Endothelial cell of umbilical vein (primary cell): ENCODE measurements around the gene ZYX. TPM values are rescaled to one million over a fixed set of nuclear protein-coding genes. Genes with fewer than 3 reads are reported as not detected.
A peak's percentile ranks its signal among the peaks of the same experiment; 100 is the strongest.

Experiments used
- BruUV-seq: library from RNA; stranded (reverse); fragments of 400-500 nt; replicated peaks from 2 replicates; lab custom pipeline; 2021; lab: Mats Ljungman, UMichigan
- CTCF ChIA-PET: fragments of 300-600, 350-600 bp; sonication (Branson Sonifier 250); formaldehyde crosslinking; loops from one replicate; lab custom pipeline; 2021; ENCODE audit warnings: antibody characterized with exemption, inconsistent platforms; lab: Charles Lee
- POLR2A ChIA-PET: fragments of 300-600, 350-600 bp; sonication (Branson Sonifier 250); formaldehyde crosslinking; loops from one replicate; lab custom pipeline; 2021; ENCODE audit warnings: antibody characterized with exemption, inconsistent platforms; lab: Charles Lee
- DNase-seq: peaks from one replicate; pipeline ENCODE4 v3.0.0-alpha.2; 2011; ENCODE audit warnings: low read depth, low spot score
- FAIRE-seq: peaks from 2 replicates; lab custom pipeline; 2011; peaks lifted over from hg19 to GRCh38; lab: Jason Lieb, UNC
- H2AFZ ChIP-seq: 2 replicates; pipeline ENCODE4 v1.6.0; 2012; ENCODE audit warnings: low read depth, low read length, control low read depth, inconsistent platforms
- H3K27ac ChIP-seq: 2 replicates; pipeline ENCODE4 v1.5.1; 2011; ENCODE audit warnings: low read depth, mild to moderate bottlenecking, control low read depth, low read length, moderate library complexity; ENCODE audit not compliant: insufficient read depth
- H3K27me3 ChIP-seq, 2 experiments: 2 replicates each; pipeline versions ENCODE4 v1.6.0 to v1.6.1; 2011; ENCODE audit warnings: low read length in 2 of 2, mixed read lengths in 1 of 2; ENCODE audit not compliant: control insufficient read depth in 2 of 2, insufficient read depth in 2 of 2
- H3K36me3 ChIP-seq, 2 experiments: 2 replicates in 1 of 2; 3 replicates in 1 of 2; pipeline ENCODE4 v1.5.1; 2011; ENCODE audit warnings: low read length in 2 of 2, mild to moderate bottlenecking in 1 of 2, moderate library complexity in 1 of 2; ENCODE audit not compliant: control insufficient read depth in 2 of 2, insufficient read depth in 2 of 2; ENCODE audit errors: extremely low read depth in 1 of 2
- H3K4me1 ChIP-seq: 3 replicates; pipeline ENCODE4 v1.5.1; 2011; ENCODE audit warnings: mild to moderate bottlenecking, low read length; ENCODE audit not compliant: control insufficient read depth, insufficient read depth; ENCODE audit errors: extremely low read depth
- H3K4me2 ChIP-seq: 2 replicates; pipeline ENCODE4 v1.6.1; 2011; ENCODE audit warnings: low read length, control low read depth, mixed read lengths; ENCODE audit not compliant: insufficient read depth
- H3K4me3 ChIP-seq, 3 experiments: fragments of 200-600 bp in 1 of 3; sonication (generic), shearing (Covaris generic) in 1 of 3; replicated peaks in 1 of 3; 2 replicates each; pipeline ENCODE4 v1.5.1; 2011 to 2016; ENCODE audit warnings: control low read depth in 3 of 3, low read length in 3 of 3, mild to moderate bottlenecking in 2 of 3, inconsistent platforms in 1 of 3, low read depth in 1 of 3, moderate library complexity in 1 of 3; ENCODE audit not compliant: insufficient read depth in 1 of 3
- H3K79me2 ChIP-seq: 2 replicates; pipeline ENCODE4 v1.6.0; 2012; ENCODE audit warnings: low read length, inconsistent platforms; ENCODE audit not compliant: control insufficient read depth, insufficient read depth
- H3K9ac ChIP-seq: replicated peaks from 2 replicates; pipeline ENCODE3; 2011; ENCODE audit warnings: low read length, control low read depth; ENCODE audit not compliant: insufficient read depth; ENCODE audit errors: extremely low read depth
- H3K9me1 ChIP-seq: replicated peaks from 3 replicates; pipeline ENCODE4 v1.6.0; 2011; ENCODE audit warnings: mild to moderate bottlenecking, low read length; ENCODE audit not compliant: control insufficient read depth, insufficient read depth; ENCODE audit errors: extremely low read depth
- H3K9me3 ChIP-seq: replicated peaks from 2 replicates; pipeline ENCODE4 v1.5.1; 2012; ENCODE audit warnings: low read length, inconsistent platforms; ENCODE audit not compliant: control insufficient read depth, insufficient read depth
- H4K20me1 ChIP-seq: replicated peaks from 2 replicates; pipeline ENCODE3; 2011; ENCODE audit warnings: mild to moderate bottlenecking, low read length; ENCODE audit not compliant: control insufficient read depth, insufficient read depth; ENCODE audit errors: extremely low read depth
- EZH2 ChIP-seq: IDR thresholded peaks from 2 replicates; pipeline ENCODE4 v1.6.1; 2012; ENCODE audit warnings: borderline replicate concordance, low read depth, mild to moderate bottlenecking, moderate library complexity, low read length, inconsistent platforms; ENCODE audit not compliant: severe bottlenecking
- FOS ChIP-seq: IDR thresholded peaks from 2 replicates; pipeline ENCODE4 v1.6.1; 2011; ENCODE audit warnings: mild to moderate bottlenecking, low read length, moderate library complexity, borderline replicate concordance; ENCODE audit not compliant: insufficient read depth
- GATA2 ChIP-seq: IDR thresholded peaks from 2 replicates; pipeline ENCODE4 v1.7.0; 2011; ENCODE audit warnings: low read depth, mild to moderate bottlenecking, moderate library complexity, mixed read lengths, low read length; ENCODE audit not compliant: insufficient read length, insufficient read depth
- POLR2A ChIP-seq: IDR thresholded peaks from 2 replicates; pipeline ENCODE4 v1.6.1; 2012; ENCODE audit warnings: low read depth, mild to moderate bottlenecking, control low read depth, low read length
- dilution Hi-C: fragments of 300-500 bp; cut with MboI; formaldehyde crosslinking; loops from one replicate; pipeline ENCODE4 v1.15.0; 2019; ENCODE audit warnings: low sequenced_read_pairs; ENCODE audit not compliant: extremely low pct_ligation_motif_present
- intact Hi-C: fragments of 100-400 bp; cut with micrococcal nuclease; formaldehyde crosslinking; loops from one replicate; pipeline ENCODE4 v1.10.0; 2022
- polyA plus RNA-seq, 4 experiments: library from polyadenylated mRNA; depleted of rRNA in 3 of 4; stranded (reverse) in 3 of 4; unstranded in 1 of 4; fragments of >200 nt; gene quantifications; 2 replicates each; pipeline versions ENCODE4 v1.2.1 to v1.2.3, GENCODE V29; 2011 to 2012; ENCODE audit warnings: missing spikeins in 1 of 4
- total RNA-seq: library from RNA; stranded (reverse); gene quantifications from 2 replicates; pipeline ENCODE4 v1.2.3, GENCODE V29; 2021
- TF ChIP-seq, protein P1 (sequence below): IDR thresholded peaks from 2 replicates; pipeline ENCODE4 v1.6.1; 2011; ENCODE audit not compliant: insufficient read depth, insufficient read length

ZYX gene
- total and polyA plus RNA-seq, 2 donors (not counting 3 experiments of a cell fraction or from before 2014, with no cell fraction given): 196 to 545 TPM

DNA sequence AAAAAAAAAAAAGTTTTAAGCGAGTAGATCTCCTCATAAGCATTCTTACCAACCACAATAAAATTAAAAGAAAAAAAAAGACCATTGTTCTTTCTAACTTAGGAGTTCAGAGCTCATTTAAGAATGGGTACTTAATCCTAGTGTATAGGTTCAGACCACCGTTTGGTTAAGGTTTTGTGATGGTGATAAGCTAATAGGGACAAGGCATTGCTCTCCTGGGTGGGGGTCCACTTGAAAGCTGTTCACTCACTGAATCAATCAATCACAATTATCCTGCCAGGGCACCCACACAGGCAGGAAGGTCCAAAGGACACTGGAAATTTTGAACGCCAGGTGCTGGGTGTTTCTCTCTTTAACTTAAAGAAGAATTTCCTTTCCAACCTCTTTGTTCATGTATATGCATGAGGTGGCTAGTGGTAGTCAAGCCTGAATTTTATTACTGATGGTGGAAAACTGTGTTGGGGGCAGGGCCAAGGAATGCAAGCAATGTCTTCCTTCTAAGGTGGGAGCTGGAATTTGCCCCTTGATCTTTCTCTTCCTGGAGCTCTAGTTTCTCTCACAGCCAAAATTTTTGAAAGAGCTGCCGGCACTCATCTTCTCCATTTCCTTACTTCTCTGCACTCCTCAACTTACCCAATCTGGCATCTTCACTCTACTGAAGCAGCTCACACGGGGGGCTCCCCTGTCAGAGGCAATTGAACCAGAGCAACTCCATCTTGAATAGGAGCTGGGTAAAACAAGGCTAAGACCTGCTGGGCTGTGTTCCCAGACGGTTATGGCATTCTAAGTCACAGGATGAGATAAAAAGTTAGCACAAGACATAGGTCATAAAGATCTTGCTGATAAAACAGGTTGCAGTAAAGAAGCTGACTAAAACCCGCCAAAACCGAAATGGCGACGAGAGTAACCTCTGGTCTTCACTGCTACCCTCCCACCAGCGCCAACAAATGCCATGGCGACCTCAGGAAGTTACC lies 11.2 kb upstream of the ZYX start:
- DNase-seq (no peak), FAIRE-seq (no peak)
- TF ChIP-seq, protein P1, sequence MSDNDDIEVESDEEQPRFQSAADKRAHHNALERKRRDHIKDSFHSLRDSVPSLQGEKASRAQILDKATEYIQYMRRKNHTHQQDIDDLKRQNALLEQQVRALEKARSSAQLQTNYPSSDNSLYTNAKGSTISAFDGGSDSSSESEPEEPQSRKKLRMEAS: no peak
- no peak for TF ChIP-seq FOS
- no peak for TF ChIP-seq EZH2
- TF ChIP-seq GATA2: peak; percentile 33
- no peak for TF ChIP-seq POLR2A
- Histone ChIP-seq H3K4me3 (no peak overlapping the region), H3K9me1 (no peaks in the 10 kb centered on the region), H4K20me1 (no peaks in the 10 kb centered on the region), H3K4me2 (no peak overlapping the region), H3K4me1 (peaks cover 18% of the 10 kb centered on the region), H3K9me3 (no peaks in the 10 kb centered on the region), H2AFZ (no peak overlapping the region), H3K79me2 (no peaks in the 10 kb centered on the region), H3K36me3 (no peaks in the 10 kb centered on the region), H3K27me3 (peaks cover 0 to 8% of the 10 kb centered on the region in 2 experiments), H3K9ac (no peak overlapping the region), H3K27ac (no peak overlapping the region)
- intact Hi-C loops: loop anchor here (2.0 kb wide), 1 partner anchor 21 kb away; no protein-coding TSS in a partner anchor
- dilution Hi-C loops: no loop called here
- ChIA-PET POLR2A (interaction anchor here (0.6 to 1.0 kb wide), 2 partner anchors 10 to 61 kb away, joined by 3 to 5 read pairs; no protein-coding TSS in a partner anchor), CTCF (interaction anchor here (0.6 to 2.7 kb wide), 5 partner anchors 10 to 129 kb away, joined by 3 to 21 read pairs (median 4); no protein-coding TSS in a partner anchor)
- no TSS peak for BruUV-seq
